GM18907 (cell line): ENCODE data around the gene RAI14.
"Not testable (repeated sequence)": the region's sequence is repeated elsewhere in the genome, so short reads cannot be mapped to it uniquely, and the experiment has no call there.

Experiments used
- ATAC-seq: cut with Tn5 transposase; IDR thresholded peaks from one replicate; pipeline ENCODE4 v1.9.1; 2021; ENCODE audit warnings: mild to moderate bottlenecking, moderate library complexity; ENCODE audit not compliant: unreplicated experiment

Gene RAI14

DNA sequence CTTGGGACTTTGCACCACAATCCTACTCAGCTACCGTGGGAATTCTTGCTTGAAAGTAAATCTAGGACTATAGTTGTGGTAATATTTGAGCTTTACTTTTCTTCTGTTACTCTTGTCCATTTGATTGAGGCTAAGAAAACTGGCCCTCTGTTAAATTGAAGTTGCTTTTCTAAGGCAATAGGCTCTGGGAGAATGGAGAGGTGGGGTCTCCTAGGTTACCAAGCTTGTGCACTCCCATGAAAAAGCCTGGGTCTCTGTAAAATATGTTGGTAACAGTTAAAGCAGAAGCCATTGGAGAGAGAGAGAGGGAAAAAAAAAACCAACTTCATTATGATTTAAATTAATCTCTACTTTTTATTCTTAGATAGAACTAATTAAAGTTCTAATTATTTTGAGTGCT is 68.6 kb downstream of the RAI14 start:
- ATAC-seq, result no peak

DNA sequence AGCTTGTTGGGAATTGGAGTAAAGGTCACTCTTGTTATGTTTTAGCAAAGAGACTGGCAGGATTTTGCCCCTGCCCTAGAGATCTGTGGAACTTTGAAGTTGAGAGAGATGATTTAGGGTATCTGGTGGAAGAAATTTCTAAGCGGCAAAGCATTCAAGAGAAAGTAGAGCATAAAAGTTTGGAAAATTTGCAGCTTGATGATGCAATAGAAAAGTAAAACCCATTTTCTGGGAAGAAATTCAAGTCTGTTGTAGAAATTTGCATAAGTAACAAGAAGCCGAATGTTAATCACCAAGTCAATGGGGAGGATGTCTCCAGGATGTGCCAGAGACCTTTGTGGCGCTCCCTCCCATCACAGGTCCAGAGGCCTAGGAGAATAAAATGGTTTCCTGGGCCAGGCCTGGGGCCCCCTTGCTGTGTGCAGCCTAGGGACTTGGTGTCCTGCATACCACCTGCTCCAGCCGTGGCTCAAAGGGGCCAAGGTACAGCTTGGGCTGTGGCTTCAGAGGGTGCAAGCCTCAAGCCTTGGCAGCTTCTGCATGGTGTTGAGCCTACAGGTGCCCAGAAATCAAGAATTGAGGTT is 71.1 kb downstream of the RAI14 start:
- ATAC-seq, result not testable (repeated sequence)

DNA sequence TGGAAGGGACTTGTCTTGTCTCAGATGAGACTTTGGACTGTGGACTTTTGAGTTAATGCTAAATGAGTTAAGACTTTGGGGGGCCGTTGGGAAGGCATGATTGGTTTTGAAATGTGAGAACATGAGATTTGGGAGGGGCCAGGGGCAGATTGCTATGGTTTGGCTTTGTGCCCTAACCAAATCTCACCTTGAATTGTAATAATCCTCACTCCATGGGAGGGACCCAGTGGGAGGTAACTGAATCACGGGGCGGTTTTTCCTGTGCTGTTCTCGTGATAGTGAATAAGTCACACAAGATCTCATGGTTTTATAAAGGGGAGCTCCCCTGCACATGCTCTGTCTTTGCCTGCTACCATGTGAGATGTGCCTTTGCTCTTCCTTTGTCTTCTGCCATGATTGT is 72.1 kb downstream of the RAI14 start:
- ATAC-seq, result no peak

DNA sequence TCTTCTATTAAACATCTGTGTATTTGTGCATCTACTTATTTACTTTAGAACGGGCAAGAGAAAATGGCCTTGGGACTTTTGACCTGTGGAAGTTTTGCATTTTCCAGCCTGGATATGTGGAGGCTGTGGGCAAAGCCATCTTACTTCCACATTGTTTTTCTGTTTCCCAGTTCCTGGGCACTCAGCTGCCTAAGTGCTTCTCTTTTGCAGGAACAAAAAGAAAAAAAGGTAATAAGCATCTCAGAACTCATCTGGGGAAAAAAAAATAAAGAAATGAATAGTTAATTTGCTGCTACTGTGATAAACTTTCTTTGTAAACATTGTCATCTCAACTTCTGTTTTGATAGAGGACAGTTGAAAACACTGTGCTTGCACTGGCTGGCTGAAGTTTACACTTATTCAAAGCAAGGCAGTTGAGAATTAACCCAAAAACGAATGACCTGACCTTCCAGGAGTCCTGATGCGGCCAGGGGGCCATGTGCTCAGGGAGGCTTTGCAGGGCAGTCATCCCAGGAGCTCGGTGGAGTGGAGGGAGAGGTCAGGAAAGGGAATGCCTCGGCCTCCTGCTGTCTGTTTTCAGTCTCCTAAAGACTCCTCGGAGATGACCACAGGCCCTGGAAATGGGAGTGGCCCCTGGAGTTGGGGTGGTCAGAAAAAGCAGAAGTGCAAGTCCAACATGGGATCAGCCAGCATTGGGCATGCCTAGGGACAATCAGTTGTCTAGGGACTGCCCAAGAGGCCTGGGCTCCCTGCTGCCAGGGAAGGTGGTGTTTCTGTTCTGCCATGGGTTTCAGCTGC is 75.5 kb downstream of the RAI14 start:
- ATAC-seq, result no peak

DNA sequence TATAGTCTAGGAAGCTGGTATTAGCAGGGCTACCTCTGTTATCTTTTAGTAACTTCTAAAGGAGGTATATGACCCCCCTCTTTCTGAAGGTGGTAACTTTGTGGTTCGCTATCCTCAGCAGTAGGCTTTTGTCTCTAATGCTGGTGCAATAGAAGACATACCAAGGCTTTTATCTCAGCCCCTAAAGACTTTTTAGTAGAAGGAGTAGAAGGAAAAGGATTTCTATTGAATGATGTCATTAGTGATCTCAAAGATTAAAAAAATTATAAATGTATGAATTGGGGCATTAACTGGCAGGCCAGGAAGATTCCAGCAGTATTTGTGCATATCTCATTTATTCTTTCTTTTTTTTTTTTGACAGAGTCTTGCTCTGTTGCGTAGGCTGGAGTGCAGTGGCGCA is 78.2 kb downstream of the RAI14 start:
- ATAC-seq, result no peak

DNA sequence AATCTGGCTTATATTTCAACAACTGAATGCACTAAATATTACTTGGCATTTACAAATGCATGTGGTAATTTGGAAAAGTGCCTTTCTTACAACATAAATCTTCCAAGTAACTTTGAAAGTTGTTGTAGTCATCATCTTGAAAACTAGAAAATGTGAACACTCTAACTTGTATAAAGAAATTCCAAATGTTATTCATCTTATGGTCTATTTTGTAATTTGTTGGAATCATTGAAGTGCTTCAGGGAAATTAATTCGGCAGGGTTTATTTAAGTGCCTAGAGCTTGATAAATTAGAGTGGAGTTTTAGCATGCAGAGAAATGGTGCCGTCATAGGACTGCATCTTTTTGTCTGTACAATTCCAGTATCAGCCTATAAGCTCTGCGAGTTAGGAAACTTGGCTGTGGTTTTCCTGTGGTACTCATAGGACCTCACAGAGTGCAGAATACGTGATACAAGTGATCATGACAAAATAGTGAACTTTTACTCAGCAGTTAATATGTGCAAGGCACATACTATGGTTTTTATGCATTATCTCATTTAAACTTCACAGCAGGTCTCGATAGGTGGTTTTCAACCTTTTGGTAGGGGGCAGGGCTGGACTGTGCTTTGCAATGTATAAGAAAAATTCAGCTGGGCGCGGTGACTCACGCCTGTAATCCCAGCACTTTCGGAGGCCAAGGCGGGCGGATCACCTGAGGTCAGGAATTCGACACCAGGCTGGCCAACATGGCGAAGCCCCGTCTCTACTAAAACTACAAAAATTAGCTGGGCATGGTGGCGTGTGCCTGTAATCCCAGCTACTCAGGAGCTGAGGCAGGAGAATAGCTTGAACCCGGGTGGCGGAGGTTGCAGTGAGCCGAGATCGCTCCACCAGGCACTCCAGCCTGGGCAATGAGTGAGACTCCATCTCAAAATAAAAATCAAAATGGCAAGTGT is 79.6 kb downstream of the RAI14 start:
- ATAC-seq, result no peak

DNA sequence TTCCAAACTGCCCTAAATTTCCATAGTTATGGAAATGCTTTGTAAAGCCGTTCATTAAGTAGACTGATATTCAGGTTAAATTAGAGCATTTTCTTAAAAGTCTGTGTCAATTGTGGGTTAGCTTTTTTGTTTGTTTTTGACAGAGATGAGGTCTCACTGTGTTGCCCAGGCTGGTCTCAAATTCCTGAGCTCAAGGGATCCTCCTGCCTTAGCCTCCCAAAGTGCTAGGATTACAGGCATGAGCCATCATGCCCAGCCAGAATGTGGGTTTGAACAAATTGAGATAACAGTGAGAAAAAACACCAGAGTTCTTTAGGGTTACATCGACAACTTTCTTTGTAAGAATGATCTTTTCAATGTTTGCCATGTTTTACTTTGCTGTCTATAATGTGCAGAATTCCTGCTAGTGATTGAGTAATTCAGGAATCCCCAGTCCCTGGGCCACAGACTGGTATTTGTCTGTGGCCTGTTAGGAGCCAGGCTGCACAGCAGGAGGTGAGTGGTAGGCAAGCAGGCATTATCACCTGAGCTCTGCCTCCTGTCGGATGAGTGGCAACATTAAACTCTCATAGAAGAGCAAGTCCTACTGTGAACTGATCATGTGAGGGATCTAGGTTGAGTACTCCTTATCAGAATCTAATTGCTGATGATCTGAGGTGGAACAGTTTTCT is 80.5 kb downstream of the RAI14 start:
- no peak for ATAC-seq

DNA sequence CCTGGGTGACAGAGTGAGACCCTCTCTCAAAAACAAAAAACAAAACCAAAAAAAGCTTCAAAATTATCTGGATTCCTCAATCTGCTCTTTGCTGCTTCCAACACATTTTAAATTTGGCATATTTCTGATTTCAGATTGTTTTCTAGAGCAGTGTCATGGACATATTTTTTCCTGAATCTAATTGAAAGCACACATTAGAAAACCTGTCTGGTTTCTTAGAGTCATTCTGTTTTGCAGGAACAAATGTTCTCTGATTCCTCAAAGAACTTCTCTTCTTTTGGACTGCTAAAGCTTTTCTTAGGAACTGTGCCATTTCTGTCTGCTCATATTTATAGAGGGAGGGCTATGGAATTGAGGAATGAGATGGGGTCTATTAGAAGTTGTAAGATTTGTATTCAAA is 81.6 kb downstream of the RAI14 start:
- no peak for ATAC-seq

DNA sequence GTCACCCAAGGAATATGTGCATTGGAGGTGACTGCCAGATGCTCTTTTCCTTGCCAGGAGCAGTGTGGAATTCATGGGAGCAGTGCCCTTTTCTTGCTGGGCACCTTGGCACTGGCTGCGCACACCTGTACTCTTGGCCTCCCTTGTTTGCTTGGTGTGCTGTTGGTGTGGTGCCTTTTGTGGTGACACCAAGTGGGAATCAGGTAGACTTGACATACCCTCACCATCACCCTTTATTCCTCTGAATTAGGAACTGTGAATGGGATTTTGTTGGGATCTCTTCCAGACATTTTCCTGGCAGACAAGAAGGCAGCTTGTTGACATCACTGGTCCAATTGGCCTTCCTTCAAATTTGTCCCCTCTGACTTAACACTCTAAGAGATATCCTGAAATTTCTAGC is 82.3 kb downstream of the RAI14 start:
- no peak for ATAC-seq

DNA sequence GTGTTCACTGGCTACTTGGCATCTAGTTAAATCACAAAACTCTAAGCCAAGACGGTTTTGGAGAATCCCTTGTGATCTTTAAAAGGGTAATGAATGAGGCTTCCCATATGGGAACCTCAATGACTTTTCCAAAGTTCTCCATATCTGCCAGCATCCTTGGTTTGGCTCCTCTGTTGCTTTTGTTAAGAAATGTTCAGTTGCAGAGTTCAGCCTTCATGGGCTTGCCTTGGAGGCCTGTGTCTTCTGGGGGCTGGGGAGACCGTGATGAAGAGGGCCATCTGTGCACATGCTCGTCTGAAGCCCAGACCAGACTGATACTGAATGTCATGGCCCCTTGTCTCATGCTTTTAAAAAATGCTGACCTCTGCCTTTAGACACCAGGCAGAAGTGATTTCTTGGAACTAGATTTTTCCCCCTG is 84.3 kb downstream of the RAI14 start:
- ATAC-seq, result no peak

DNA sequence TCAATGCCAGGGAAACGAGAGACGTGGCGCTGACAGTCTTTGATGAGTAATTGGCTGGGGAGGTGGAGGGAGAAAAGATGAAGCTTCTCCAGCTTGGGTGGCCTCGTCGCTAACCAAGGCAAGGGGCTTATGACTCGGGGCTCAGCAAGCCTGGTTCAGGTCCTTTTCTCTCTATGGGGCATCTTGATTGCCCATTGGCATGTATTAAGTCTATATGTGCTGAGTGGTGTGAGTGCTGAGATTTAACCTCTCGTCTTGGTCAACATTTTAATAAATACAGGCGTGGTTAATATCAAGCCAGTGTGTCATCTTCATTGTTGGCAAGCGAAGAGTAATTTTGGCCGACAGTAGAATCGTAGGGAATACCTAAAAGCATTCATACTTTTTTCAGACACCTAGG is 85.9 kb downstream of the RAI14 start:
- no peak for ATAC-seq

DNA sequence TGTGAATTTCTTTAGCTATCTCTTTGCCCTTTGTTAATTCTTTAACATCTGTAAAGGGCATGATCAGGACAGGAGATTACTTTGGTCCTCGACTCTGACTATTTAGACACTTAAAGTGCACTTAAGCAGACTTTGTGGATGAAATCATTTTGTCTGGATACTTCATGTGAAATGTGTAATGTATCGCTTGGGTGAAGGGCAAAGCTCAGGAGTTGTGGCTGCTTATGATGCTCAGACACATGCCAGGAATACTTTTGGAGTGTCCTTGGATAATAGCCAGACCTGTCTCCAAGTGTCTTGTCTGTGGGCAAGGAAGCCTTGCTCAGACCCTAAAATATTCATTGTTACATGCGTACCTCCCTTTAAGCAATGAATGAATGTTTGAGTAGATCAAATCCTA is 87.8 kb downstream of the RAI14 start:
- no peak for ATAC-seq

DNA sequence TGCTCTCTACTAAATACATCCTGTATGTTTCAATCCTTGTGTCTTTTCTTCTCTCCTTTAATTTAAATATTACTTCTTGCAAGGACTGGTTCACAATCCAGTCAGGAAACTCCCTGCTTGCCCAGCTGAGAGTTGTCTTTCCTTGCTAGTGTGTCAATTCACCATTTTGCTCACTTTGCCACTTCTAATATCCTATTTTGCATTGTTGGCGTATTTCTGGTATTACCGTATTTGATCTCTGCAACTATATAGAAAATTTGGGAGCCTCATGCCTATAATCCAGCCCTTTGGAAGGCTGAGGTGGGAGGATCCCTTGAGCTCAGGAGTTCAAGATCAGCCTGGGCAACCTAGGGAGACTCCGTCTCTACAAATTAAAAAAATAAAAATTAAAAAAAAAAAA is 92.3 kb downstream of the RAI14 start:
- ATAC-seq, result no peak

DNA sequence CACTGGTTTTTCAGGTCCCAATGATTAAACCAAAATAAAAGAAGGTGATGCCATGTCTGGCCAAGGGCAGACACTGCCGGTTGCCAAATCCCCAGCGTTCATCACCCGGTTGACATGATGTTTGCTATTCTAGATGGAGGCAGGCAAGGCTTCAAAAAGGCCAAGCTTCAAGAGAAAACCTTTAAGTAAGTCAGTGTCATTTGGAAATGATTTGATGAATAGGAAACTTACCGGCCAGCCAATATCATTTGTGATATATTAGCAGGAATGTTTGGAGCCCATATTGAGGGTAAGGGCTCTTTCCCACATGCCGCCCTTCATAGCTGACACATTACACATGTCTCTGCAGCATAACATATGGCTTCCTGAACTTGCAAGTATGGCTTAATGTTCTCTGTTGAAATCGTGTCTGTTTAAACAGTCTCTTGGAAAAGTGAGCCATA is 93.3 kb downstream of the RAI14 start:
- no peak for ATAC-seq

DNA sequence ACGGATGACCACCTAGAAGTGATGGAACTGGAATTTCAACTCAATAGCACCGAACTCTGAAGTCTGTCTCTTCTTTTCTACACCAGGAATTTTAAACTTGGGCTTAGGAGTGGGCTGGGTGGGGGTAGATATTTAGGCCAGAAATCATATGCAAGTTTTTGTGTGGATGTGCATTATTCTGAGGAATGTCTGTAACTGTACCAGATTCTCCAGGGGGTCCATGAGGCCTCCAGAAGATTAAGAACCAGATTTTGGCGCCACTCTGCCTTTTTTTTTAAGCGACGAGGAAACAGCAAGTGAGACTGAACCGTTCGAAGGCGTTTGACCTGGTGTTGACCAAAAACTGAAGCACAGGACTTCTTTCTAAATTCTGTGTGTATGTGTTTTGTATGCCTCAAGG is 94.1 kb downstream of the RAI14 start:
- ATAC-seq, result no peak

DNA sequence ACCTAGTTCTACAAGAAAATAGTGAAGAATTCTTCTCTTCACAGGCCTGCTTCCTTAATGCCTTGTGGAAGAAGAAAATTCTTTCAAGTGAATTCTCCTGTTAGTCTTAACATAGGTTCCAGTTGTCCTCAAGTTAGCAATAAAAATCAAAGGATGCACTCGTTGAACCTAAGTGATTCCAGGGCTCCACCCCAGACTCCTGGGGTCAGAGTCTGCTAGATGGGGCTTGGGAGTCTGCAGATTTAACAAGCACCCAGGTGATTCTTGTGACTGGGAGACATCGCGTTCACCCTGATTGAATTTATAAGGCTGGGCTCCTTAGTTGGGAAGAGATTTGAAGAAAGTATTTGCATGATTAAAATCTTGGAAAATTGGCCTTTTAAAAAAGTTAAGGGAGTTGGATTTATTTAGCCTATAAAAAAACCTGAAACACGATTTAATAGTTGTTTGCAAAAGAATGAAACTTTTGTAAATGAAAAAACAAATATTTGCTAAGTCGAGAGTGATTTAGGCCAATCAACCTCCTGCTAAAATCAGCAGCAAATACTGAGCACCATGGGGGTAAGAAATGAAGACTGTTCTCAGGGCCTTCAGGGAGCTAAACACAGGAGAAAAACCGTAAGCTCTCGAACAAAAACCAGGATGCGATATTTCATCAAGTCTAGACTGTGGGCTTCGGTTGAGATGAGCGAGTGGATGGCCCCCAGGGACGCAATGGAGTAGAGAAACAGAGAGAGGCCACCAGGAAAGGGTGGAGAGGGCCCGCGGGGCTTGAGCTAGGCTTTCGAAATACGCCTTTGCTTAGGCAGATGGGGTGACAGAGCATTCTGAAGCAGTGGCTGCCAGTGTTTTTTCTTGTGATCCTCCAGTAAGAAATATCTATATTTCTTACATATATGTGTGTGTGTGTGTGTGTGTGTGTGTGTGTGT is 95.9 kb downstream of the RAI14 start:
- no peak for ATAC-seq

DNA sequence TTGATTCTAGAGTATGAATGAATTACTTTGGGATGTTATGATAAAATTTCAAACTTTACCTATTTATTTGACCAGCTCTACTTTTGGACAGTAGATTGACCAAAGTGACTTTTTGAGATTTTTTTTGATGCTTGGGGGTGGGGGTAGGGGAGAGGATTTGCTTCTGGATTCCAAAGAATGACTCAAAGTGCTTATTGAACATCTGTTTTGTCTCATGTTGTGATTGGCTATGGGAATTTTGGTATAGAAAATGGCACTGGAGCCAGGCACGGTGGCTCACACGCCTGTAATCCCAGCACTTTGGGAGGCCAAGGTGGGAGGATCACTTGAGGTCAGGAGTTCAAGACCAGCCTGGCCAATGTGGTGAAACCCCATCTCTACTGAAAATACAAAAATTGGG is 97.1 kb downstream of the RAI14 start:
- ATAC-seq, result not testable (repeated sequence)

DNA sequence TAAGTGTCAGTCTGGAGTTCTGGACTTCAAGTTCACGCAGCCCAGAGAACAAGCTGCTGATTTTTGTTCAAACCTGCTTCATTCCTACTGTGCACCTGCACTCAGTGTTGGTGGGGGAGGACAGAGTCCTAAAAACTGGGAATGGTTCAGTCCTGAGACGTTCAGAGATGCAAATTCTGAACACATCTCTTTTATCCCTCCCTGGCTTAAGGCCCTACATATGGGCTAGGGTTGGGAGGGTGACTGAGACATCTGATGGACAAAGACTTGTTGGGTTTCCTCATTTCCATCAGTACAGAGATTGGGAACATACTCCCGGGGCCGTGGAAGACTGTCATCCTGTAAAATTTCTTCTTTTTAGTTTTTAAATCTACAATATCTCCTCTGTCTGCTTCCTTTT is 99.8 kb downstream of the RAI14 start:
- ATAC-seq, result no peak

DNA sequence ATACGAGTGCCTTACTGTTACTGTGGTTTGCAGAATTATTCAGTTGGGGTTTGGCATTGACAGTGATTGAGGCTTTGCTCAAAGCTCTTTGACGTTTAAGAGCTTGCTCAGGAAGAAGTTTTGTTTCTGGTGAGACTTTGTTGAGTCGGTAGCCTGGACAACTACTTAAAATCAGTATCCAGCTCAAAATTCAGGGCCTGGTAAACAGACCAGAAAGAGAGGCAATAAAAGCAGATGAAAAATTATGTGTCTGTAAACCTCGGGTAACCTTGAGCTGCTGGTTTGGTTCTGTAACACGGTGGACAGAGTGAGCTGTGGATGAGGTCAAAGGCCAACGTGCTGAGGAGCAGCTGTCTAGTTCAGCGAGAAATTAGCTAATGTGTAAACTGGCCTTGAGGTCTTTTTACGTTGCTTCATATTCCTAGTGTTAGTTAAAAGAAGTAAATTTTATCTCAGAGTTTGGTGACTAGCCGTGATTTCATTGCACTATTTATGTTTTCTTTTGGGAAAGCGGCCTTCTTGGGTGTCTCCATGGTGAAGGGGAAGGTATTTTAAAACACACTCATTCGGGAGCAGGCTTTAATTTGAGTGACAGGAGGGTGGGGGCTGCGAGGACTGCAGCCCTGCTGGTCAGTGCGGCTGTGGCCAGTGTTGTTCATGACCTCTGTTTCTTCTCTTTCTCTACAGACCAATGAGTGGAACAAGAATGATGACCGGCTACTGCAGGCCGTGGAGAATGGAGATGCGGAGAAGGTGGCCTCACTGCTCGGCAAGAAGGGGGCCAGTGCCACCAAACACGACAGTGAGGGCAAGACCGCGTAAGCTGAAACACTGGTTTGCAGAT is 100.9 kb downstream of the RAI14 start:
- ATAC-seq, result no peak
